GM12873 (cell line): ENCODE results near the gene SF3A2.

Experiments used
- CTCF ChIP-seq: IDR thresholded peaks from 2 replicates; pipeline ENCODE4 v1.5.1; 2012; ENCODE audit warnings: low read depth, mild to moderate bottlenecking, moderate library complexity, low read length, control low read depth; ENCODE audit not compliant: insufficient read depth; ENCODE audit errors: missing control alignments

The SF3A2 gene

GRCh38 chr19:2246014-2246620 is 9.5 kb downstream of the SF3A2 start:
- no peak for TF ChIP-seq CTCF

GRCh38 chr19:2246801-2247361 is 10.3 kb downstream of the SF3A2 start:
- TF ChIP-seq CTCF = no peak

GRCh38 chr19:2247433-2248101 is 10.9 kb downstream of the SF3A2 start:
- TF ChIP-seq CTCF = no peak

GRCh38 chr19:2248136-2249009 is 11.7 kb downstream of the SF3A2 start:
- TF ChIP-seq CTCF = no peak

GRCh38 chr19:2249010-2249866 is 12.6 kb downstream of the SF3A2 start, which contains the start of gene AMH:
Gene AMH (plus strand): TSS chr19:2249323. CDS start chr19:2249333, 10 bp downstream.
- no peak for TF ChIP-seq CTCF

GRCh38 chr19:2249880-2250765 is 13.5 kb downstream of the SF3A2 start:
- TF ChIP-seq CTCF = no peak
